ENCODE results near the gene EMC9. TPM values are rescaled to one million over a fixed set of nuclear protein-coding genes. Genes with fewer than 3 reads are reported as not detected.

Gene EMC9
- total RNA-seq: 8.6 TPM

GRCh38 chr14:24141097-24141880 is at the start of gene EMC9:
Gene EMC9 (minus strand): TSS chr14:24141591. CDS start chr14:24141304, 287 bp downstream.
- DNase-seq (ENCODE audit: low spot score in 2 of 2): peak; percentile 98
- FAIRE-seq: no peak

- FAIRE-seq: no peak
- DNase-seq (ENCODE audit: low spot score in 2 of 2): no peak
Measured at GRCh38 chr14:24190416-24190815, 49.0 kb upstream of the EMC9 start.

GRCh38 chr14:24189460-24189859 is 48.1 kb upstream of the EMC9 start:
- no peak for DNase-seq (ENCODE audit: low spot score in 2 of 2)
- no peak for FAIRE-seq

- FAIRE-seq: no peak
- DNase-seq (ENCODE audit: low spot score in 2 of 2): no peak
Measured at GRCh38 chr14:24189059-24189375, 47.6 kb upstream of the EMC9 start.

GRCh38 chr14:24188251-24189058 is 47.1 kb upstream of the EMC9 start, which contains the start of gene IPO4:
Gene IPO4 (minus strand): TSS chr14:24188816. CDS start chr14:24188787, 29 bp downstream.
- FAIRE-seq: no peak
- DNase-seq (ENCODE audit: low spot score in 2 of 2): peak; percentile 96 to 100

- no peak for FAIRE-seq
- no peak for DNase-seq (ENCODE audit: low spot score in 2 of 2)
Measured at GRCh38 chr14:24187539-24187915, 46.1 kb upstream of the EMC9 start.

GRCh38 chr14:24186831-24187538 is 45.6 kb upstream of the EMC9 start:
- no peak for DNase-seq (ENCODE audit: low spot score in 2 of 2)
- FAIRE-seq: no peak

GRCh38 chr14:24185741-24186140 is 44.4 kb upstream of the EMC9 start:
- no peak for DNase-seq (ENCODE audit: low spot score in 2 of 2)
- FAIRE-seq: no peak

- DNase-seq (ENCODE audit: low spot score in 2 of 2): no peak
- no peak for FAIRE-seq
Measured at GRCh38 chr14:24185026-24185425, 43.6 kb upstream of the EMC9 start.

GRCh38 chr14:24184104-24184970 is 42.9 kb upstream of the EMC9 start:
- no peak for FAIRE-seq
- DNase-seq (ENCODE audit: low spot score in 2 of 2): no peak

- FAIRE-seq (no peak), DNase-seq (ENCODE audit: low spot score in 2 of 2) (no peak)
Measured at GRCh38 chr14:24183014-24183481, 41.7 kb upstream of the EMC9 start.

GRCh38 chr14:24182110-24182882 is 40.9 kb upstream of the EMC9 start:
- FAIRE-seq (no peak), DNase-seq (ENCODE audit: low spot score in 2 of 2) (no peak)

GRCh38 chr14:24181371-24182077 is 40.1 kb upstream of the EMC9 start:
- FAIRE-seq (no peak), DNase-seq (ENCODE audit: low spot score in 2 of 2) (no peak)

GRCh38 chr14:24179961-24180796 is 38.8 kb upstream of the EMC9 start:
- DNase-seq (ENCODE audit: low spot score in 2 of 2) (peak in 1 of 2 donors; percentile 59), FAIRE-seq (no peak)

GRCh38 chr14:24179294-24179960 is 38.0 kb upstream of the EMC9 start:
- DNase-seq (ENCODE audit: low spot score in 2 of 2) (no peak), FAIRE-seq (no peak)

- DNase-seq (ENCODE audit: low spot score in 2 of 2): no peak
- no peak for FAIRE-seq
Measured at GRCh38 chr14:24178399-24179178, 37.2 kb upstream of the EMC9 start.

Data from frontal cortex (tissue), 4 donors.